Activated CD8-positive, alpha-beta memory T cell treated with anti-CD3 and anti-CD28 coated beads, Interleukin-2, amount 50 U/mL, for 1 hour (primary cell): Measurements from ENCODE around the gene PRSS21.

Experiments
- DNase-seq: peaks from one replicate; pipeline ENCODE4 v3.0.0-alpha.2; 2020; ENCODE audit errors: extremely low read depth

PRSS21 gene

DNA sequence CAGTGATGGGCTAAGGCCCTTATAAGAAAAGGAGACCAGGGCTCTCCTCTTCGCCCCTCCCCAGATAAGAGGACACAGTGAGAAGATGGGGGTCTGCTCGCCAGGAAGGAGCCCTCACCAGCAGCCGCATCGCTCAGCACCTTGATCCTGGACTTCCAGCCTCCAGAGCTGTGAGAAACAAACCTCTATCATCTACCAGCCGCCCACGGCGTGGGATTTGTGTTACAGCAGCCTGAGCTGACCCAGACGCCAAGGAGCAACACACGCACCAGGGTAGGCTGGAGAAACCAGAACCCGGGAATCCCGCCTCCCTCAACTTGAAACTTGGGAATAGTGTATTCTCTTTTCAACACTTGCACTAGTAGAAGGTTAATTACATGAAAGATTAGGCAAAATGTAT lies 8.9 kb downstream of the PRSS21 start:
- DNase-seq: no peak

- DNase-seq: no peak
Observed at GRCh38 chr16:2826591-2827373, 9.7 kb downstream of the PRSS21 start.

- no peak for DNase-seq
Observed at GRCh38 chr16:2827374-2827791, 10.3 kb downstream of the PRSS21 start.

DNA sequence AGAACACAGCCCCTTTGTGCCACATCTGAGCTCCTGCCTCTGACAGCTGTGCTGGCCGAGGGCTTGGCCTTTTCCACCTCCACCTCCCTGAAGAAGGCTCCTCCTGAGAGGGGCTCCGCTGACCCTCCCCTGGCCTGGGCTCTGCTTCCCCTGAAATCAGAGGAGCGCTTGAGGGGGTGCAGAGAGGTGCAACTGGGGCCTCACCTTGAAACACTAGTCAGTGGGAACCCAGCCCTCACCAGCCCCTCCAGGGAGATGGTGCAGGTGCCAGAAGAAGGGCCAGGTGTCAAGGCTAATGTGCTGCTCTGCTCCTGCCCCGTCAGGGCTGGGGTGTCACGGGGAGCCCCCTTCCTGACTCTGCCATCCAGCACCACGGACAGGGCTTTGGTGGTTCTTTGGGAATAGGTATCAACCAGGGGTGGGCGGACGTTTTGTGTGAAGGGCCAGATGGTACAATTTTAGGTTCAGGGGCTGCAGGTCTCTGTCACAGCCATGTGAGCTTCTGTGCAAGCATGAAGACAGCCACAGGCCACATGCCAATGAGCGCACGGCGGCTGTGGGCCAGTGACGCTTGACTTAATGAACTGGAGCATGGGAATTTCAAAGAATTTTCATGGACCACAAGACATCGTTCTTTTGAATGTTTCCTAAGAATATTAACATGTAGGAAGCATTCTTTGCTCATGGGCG lies 10.9 kb downstream of the PRSS21 start:
- no peak for DNase-seq

GRCh38 chr16:2828521-2828840 lies 11.4 kb downstream of the PRSS21 start:
- DNase-seq: no peak

- DNase-seq: no peak
Observed at GRCh38 chr16:2828876-2829430, 11.9 kb downstream of the PRSS21 start.

- no peak for DNase-seq
Observed at GRCh38 chr16:2829501-2830354, 12.7 kb downstream of the PRSS21 start, which contains the start of gene ZG16B. ZG16B (plus strand) TSS chr16:2830303; CDS start chr16:2830442, 139 bp downstream.

- DNase-seq: no peak
Observed at GRCh38 chr16:2830355-2830695, 13.3 kb downstream of the PRSS21 start.

DNA sequence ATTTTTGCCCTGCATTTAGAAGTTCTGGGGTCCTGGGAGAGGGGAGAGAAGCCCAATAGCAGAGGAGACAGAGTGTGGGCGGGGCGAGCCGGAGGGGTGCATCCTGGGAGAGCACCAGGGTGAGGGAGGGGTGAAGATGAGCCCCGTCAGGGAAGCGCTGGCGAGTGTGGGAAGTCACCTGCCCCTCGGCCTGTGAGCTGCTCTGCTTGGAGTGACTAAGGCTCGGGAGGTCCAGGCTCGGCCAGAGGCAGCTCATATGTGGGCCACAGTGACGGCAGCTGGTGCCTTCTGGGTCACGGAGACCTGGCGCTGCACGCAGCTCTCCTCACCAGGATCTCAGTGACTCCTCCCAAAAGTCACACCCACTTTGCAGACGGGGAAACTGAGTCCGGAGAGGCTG lies 14.2 kb downstream of the PRSS21 start:
- DNase-seq: no peak

DNA sequence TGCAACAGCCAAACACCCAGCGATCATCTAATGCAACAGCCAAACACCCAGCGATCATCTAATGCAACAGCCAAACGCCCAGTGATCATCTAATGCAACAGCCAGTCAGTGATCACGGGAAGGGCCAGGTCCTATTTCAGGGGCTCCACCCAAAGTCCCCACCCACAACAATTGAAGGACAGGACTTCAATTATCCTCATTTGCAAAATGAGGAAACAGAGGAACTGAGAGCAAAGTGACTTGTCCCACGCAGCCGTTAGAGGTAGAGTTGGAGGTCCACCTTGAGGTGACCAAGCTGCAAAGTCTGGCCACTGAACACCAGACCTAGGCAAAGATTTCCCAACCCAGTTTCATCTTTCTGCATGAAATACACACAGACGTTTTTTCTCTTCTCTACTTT lies 16.7 kb downstream of the PRSS21 start:
- DNase-seq: no peak

DNA sequence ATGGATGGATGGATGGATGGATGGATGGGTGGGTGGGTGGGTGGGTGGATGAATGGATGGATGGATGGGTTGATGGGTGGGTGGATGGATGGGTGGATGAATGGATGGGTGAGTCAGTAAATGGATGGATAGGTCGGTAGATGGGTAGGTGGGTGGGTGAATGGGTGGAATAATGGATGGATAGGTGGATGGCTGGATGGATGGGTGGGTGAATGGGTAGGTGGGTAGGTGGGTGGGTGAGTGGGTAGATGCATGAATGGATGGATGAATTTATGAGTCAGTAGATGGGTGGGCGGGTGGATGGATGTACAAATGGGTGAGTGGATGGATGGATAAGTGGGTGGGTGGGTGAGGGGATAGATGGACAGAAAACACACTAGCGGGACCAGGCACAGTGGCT lies 17.9 kb downstream of the PRSS21 start:
- no peak for DNase-seq

DNA sequence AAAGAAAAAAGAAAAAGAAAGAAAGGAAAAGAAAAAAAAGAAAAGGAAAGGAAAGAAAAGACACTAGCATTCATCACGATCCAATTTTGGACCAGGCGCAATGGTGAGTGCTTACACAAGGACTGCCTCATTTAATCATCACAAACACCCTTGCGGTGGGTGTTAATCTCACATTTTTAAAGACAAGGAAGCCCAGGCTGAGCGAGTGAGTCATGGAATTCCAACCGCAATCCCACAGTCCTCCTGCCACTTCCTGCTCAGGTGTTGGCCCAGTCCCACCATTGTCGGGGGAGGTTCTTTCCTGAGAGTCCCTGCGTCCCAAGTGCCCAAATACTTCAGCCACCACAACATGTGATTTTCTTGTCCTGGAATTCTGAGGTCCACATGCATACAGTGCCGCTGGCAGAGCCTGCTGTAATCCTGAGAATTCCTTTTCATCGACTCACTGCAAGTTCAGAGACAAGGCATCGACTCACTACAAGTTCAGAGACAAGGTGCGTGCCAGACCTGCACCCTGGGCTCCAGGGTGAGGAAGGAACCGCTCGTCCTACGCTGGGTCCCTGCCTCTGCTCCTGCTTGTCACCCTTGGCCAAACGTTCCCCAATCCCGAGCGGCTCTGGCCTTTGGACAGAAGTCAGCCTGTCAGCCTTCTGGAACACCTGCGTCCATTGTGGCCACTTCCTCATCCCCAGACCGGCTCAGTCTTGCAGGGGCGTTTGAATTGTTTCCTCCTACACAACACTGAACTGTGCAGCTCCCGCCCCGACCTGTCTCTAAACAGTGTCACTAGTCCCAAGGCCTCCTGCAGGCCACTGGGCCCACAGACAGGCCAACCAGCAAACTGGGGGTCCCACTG lies 18.8 kb downstream of the PRSS21 start:
- DNase-seq: no peak

DNA sequence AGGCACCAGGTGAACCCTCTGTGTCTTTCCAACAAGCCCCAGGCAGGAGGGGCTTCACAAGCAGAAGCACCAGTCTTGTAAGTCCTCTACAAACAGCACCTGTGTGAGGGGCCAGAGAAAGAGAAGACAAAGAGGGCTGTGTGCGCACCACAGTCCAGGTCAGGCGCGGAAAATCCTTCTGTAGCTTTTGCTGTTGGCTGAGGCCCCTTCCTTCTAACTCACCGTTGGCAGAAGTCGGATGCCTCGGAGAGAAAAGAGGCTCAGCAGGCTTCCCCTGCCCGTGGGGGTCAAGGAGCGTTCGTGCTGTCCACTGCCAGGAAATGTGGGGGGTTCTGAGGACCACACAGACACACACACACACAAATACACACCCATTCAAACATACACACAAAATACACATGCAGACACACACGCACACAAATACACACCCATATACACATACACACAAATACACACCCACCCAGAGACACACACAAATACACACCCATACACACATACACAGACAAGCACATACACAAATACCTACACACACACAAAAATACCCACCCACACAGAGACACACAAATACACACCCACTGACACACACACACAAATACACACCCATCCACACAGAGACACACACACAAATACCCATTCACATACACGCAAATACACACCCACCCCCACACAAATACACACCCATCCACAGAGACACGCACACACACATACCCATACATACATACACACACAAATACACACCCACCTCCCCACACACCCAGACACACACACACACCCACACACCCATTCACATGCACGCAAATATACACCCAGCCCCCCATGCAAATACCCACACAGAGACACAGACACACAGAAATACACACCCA lies 19.8 kb downstream of the PRSS21 start:
- DNase-seq: no peak

DNA sequence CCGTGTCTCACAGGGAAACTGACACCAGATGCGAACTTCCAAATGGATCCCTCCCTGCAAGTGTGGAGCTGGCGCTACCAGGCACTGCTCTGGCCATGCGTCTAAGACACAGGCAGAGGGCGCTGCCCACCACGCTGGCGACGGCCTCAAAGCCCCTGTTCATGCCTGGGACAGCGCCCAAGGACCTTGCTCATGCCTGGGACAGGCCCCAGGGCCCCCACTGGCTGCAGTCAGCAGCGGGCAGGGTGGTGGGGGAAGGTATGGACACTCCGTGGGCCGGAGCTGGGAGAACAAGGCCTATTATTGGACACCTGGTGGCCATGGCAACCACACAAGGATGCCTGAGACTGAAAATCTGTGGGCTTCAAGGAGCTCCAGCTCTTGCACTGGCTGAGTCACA lies 21.9 kb downstream of the PRSS21 start:
- DNase-seq: no peak

GRCh38 chr16:2839650-2840450 lies 22.8 kb downstream of the PRSS21 start:
- DNase-seq: no peak

DNA sequence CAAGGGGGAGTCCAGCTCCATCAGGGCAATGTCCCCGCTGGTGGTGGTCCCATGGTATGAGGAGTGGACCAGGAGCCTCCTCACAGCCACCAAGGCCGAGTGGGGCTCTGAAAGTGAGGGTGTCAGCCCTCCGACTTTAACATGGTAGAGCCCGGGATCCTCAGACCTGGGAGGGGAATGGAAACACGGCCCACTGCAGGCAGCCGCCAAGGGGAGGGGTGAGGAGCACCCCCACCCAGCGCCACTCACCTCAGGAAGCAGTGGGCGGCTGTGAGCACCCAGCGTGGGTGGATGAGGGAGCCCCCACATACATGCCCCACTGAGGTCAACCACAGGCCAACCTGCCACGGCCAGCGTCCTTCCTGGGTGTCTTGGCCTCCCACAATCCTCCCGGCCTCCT lies 23.9 kb downstream of the PRSS21 start:
- DNase-seq: no peak

GRCh38 chr16:2841606-2842339 lies 24.7 kb downstream of the PRSS21 start:
- no peak for DNase-seq

GRCh38 chr16:2842340-2843000 lies 25.4 kb downstream of the PRSS21 start:
- peak; percentile 28 for DNase-seq
